Activated CD4-positive, alpha-beta T cell treated with anti-CD3 and anti-CD28 coated beads, Interleukin-2, amount 50 U/mL, for 48 hours (primary cell): ENCODE results near the gene GORAB.
A peak's percentile ranks its signal among the peaks of the same experiment; 100 is the strongest.

Source experiments
- DNase-seq, 2 experiments: peaks; one replicate each; pipeline ENCODE4 v3.0.0-alpha.2; 2020

GORAB gene

GRCh38 chr1:170531758-170532657 is at the start of gene GORAB:
GORAB (plus strand) TSS chr1:170532166; CDS start chr1:170532224, 58 bp downstream.
- peak; percentile 85 to 90 for DNase-seq

DNA sequence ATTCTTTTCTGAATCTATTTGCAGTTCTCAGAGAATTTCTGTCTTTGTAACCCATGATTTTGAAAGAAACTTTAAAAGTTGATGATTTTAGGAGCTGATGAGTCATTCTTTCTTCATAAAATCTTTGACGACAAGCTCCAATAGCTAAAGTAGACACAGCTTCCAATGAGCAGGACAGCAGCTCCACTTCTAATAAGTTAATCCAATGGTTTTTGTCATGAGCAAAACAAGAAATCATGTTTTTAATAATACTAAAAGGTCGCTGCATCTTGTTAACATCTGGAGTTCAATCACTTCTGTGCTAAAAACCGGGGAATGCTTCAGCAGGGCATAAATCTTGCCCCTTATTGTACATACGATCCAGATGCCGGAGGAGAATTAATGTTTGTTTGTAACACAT is 48.9 kb upstream of the GORAB start:
- DNase-seq = no peak

DNA sequence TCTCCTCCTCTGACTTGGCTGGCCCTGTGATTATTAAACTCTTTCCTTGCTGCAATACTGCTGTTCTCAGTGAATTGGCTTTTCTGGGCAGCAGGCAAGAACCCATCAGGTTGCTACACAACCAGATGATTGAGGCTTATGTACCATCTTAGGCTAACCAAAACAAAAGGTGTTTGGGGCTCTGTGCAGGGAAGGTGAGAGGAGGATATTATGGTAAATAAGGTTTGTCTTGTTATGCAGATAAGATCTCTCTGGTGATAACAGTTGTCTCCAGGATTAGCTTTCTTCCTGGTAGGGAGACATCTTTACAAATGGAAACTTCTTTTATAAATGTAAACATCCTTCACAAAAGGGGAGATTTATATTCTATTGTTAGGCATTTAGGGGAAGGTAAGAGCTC is 44.5 kb upstream of the GORAB start:
- DNase-seq = no peak

DNA sequence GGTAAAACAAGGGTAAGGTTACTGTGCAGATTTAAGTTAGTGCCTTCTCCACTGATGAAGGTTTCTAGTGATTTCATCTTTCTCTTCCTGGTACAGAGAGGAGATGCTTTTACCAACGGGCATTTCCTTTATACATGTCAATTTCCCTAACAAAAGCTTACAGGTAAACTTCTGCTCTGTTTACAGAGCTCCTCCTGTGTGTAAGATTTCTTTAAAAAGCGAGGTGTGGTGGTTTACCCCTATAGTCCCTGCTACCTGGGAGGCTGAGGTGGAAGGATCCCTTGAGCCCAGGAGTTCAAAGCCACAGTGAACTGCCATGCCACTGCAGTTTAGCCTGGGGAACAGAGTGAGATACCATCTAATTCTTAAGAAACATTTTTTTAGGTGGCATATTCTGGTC is 40.7 kb upstream of the GORAB start:
- DNase-seq = no peak

DNA sequence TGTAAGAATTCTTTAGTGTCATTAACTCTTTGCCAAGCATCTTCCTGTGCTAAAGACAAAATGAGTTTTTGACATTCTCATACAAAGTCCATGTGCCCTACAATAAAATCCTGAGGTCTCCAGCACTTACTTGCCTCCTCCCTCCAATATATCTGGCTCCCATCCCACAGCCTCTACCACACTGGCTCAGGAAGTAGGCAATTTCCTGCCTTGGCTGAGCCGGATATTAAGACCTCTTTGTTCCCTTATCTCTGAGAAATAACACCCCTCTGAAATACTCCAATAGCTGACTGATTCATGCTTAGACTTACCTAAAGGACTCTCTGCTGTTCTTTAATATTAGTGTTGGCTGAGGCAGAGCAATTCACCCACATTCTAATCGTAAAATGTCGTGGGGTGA is 37.6 kb upstream of the GORAB start:
- no peak for DNase-seq

- DNase-seq = no peak
Observed at GRCh38 chr1:170495006-170495405, 37.0 kb upstream of the GORAB start.

DNA sequence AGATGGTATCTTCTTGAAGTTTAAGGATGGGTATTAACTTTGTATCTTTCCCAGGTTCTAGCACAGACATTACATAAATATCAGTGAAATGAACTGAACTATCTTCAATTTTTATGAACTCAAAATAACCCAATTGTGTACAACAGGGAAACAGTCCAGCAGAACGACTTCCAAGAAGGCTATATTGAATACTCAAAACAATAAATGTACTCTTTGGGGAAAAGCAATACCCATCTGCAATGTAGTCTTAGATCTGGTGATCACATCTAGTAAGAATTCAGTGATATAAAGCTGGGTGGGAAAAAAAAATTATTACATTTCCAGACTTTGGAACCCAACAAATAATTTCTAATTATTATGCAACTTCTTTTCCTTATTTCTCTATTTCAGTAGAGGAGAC is 33.1 kb upstream of the GORAB start:
- no peak for DNase-seq

DNA sequence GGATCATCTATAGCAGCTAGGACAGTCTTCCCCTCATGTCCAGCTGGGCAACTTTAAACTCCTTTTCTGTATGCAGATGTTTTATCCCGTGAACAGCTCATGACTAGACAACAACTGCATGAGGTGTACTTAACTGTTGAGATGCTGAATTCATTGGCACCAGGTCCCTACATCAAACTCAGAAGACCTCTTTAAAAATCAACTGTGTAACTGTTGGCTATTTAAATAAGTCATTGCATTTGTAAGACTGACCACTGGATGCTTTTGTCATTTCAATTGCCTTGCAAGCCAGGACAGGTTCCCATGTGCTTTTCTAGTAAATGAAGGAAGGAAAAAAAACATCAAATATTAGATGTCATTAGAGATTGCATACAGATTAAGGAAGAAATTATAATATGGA is 28.3 kb upstream of the GORAB start:
- DNase-seq = no peak

GRCh38 chr1:170510163-170510562 is 21.8 kb upstream of the GORAB start:
- DNase-seq = no peak

GRCh38 chr1:170511038-170511437 is 20.9 kb upstream of the GORAB start:
- no peak for DNase-seq

DNA sequence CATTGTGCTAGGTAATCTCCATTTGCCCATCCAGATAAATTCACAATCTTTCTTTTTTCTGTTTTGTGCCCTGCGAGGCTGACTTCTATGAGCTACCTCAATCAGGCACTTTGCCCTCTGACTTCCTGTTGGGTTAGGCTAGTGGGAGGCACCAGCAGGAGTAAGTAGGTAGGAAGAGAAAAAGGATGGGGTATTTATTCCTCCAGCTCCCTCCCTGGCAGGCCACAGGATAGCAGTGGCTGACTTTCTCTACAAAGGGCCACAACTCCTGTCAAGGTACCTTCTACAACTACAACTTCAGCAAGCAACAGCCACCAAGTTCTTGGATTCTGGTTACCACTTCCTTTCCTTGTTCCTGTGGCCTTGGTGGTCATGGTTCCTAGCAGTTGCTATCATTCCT is 18.8 kb upstream of the GORAB start:
- DNase-seq = no peak

- DNase-seq = no peak
Observed at GRCh38 chr1:170518185-170518834, 13.7 kb upstream of the GORAB start.

DNA sequence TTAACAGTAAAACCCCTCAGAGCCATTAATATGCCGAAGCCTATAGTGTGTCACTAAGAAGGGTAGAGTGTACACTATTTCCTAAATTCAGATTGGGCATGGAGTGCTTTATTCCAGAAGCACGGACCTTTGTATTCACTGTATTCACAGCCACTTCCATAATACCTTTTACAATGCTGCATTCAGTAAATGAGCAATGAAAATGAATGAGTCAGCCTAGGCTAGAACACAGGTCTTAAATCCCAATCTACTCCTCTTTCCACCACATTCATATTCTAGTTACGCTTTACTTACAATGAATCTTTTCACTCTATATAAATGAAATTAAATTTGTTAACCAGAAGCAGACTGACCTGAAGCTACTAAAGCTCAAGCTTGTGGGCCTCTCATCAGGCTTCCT is 13.0 kb upstream of the GORAB start:
- DNase-seq = no peak

- DNase-seq = no peak
Observed at GRCh38 chr1:170520601-170521000, 11.4 kb upstream of the GORAB start.

- DNase-seq = no peak
Observed at GRCh38 chr1:170521818-170522217, 10.1 kb upstream of the GORAB start.

GRCh38 chr1:170530972-170531757 is 801 bp upstream of the GORAB start:
- peak; percentile 5 to 9 for DNase-seq

DNA sequence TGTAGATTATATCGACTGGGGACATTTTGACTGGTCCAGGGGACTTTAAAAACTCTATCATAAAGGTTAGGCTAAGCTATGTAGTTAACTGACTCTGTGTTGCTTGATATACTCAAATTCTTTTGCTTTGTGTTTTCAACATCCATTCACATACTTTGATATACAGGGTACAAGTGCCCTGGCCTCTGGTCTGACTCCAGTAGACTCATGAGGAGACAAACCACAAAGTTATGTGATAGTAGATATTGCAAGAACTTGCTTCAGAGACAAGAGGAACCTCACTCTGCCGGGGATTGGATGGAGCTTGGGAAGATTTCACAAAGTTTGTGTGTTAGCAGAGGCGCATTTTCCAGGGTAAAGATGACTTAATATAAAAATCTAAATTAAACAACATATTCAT is 1.3 kb downstream of the GORAB start:
- no peak for DNase-seq

DNA sequence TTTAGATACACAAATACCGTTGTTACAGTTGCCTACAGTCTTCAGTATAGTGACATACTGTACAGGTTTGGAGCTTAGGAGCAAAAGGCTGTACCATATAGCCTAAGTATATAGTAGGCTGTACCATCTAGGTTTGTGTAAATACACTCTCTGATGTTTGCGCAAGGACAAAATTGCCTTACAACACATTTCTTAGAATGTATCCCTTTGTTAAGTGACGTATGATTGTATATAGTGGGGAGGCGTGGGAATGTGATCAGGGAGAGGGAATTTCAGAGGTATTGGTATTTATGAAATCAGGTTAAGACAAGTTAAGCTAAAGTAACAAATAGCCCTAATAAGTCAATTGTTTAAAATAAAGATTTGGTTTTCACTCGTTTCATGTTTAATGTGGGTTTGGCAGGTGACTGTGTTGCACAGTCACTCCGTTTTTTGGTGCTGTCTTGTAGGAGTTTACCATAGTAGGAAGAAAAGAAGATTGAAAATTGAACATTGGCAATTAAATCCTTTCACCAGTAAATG is 2.7 kb downstream of the GORAB start:
- no peak for DNase-seq

GRCh38 chr1:170535418-170535817 is 3.5 kb downstream of the GORAB start:
- no peak for DNase-seq

GRCh38 chr1:170536924-170537551 is 5.1 kb downstream of the GORAB start:
- DNase-seq = no peak

DNA sequence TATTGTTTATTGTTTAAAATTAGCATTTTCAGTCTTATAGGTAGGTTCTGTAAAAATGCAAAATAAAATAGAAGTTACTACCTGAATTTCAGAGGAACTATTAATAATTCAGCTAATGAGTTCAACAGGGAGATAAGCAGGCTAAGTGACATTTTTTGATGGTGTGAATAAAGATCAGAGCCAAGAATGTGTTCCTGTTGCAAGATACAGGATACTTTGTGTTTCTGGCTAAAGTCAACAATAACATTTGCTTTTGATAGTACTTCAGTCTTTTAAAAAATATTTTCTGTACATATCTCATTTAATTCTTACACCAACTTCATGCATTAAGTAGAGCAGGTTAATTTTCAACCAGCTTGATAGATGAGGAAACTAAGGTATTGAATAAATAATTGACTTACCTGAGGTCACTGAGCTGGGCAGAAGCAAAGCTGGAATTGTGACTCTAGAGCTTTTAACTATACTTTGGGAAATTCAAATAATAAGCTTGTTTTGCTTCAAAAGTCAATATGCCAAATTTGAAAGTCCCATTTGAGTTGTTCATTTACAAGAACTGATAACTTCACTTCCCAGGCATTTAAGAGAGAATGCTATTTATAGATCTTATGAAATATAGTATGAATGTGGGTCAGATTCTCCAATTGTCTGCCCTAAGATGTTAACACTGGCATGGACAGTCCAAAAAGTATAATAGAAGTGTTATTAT is 6.0 kb downstream of the GORAB start:
- DNase-seq = no peak

DNA sequence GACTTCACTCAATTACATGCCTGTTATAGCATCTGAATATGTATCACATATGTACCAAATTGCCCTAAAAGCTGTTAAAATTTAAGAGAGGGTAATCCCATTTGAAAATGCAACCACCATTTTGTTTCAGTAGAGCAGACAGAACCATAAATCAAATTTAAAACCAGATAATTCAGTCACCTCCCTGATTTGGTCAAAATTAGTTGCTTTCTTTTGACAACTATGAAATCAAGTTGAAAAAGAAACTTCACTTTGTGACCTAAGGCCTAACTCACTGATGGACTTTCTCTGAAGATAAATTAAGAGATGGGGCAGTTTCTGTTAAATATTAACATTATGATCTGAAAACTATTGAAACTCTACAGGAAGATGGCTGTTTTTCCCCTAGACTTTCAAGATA is 6.7 kb downstream of the GORAB start:
- no peak for DNase-seq
